Gastroesophageal sphincter (tissue), 4 donors: Measurements from ENCODE around the gene HCN4. TPM values are rescaled to one million over a fixed set of nuclear protein-coding genes. Genes with fewer than 3 reads are reported as not detected.
A peak's percentile ranks its signal among the peaks of the same experiment; 100 is the strongest.

Experiments used
- ATAC-seq: fragments of 150-250 bp; one replicate; pipeline ENCODE4 v1.9.1; 2016; ENCODE audit warnings: mild to moderate bottlenecking, moderate library complexity
- H3K27ac ChIP-seq, 4 donors: fragments of 200-600 bp; sonication (generic) in 3 of 4; 1 replicate in 3 of 4; 2 replicates in 1 of 4; pipeline ENCODE4 v1.5.1; 2016 to 2019
- H3K27me3 ChIP-seq: fragments of 200-600 bp; sonication (generic); one replicate; pipeline ENCODE4 v1.5.1; 2019
- H3K36me3 ChIP-seq, 2 donors: fragments of 200-600 bp; sonication (generic); one replicate each; pipeline ENCODE4 v1.5.1; 2019; ENCODE audit warnings: control low read depth in 1 of 2
- H3K4me1 ChIP-seq, 3 donors: fragments of 200-600 bp; sonication (generic); 1 replicate in 2 of 3; 2 replicates in 1 of 3; pipeline ENCODE4 v1.5.1; 2016 to 2019; ENCODE audit warnings: control low read depth in 2 of 3
- H3K4me3 ChIP-seq, 2 donors: fragments of 200-600 bp; sonication (generic); one replicate each; pipeline ENCODE4 v1.5.1; 2019; ENCODE audit warnings: mild to moderate bottlenecking in 1 of 2, moderate library complexity in 1 of 2
- H3K9me3 ChIP-seq, 3 donors: fragments of 200-600 bp; sonication (generic); one replicate each; pipeline ENCODE4 v1.5.1; 2017 to 2019; ENCODE audit warnings: control low read depth in 2 of 3
- CTCF ChIP-seq, 4 experiments: fragments of 200-600 bp in 2 of 4; fragments of 450-650 bp in 2 of 4; sonication (generic) in 1 of 4; IDR thresholded peaks; one replicate each; pipeline ENCODE4 v1.5.1; 2017 to 2019; ENCODE audit warnings: antibody characterized with exemption in 4 of 4, mild to moderate bottlenecking in 2 of 4, moderate library complexity in 2 of 4
- EP300 ChIP-seq: sonication (generic); formaldehyde crosslinking; IDR thresholded peaks from one replicate; pipeline ENCODE4 v1.6.1; 2017; ENCODE audit warnings: antibody characterized with exemption, mild to moderate bottlenecking
- POLR2A ChIP-seq, 2 donors: fragments of 450-650 bp; IDR thresholded peaks; one replicate each; pipeline ENCODE4 v1.6.1; 2017; ENCODE audit warnings: antibody characterized with exemption in 2 of 2, mild to moderate bottlenecking in 2 of 2, moderate library complexity in 1 of 2
- POLR2AphosphoS5 ChIP-seq: sonication (generic); formaldehyde crosslinking; IDR thresholded peaks from one replicate; pipeline ENCODE4 v1.6.1; 2017; ENCODE audit warnings: antibody characterized with exemption
- WGBS, 2 donors: methylation state at CpG; one replicate each; pipeline ENCODE4 v1.1.5; 2018; ENCODE audit warnings: low coverage in 1 of 2; 5-methylcytosine and 5-hydroxymethylcytosine counted together
- total RNA-seq, 4 donors: library from RNA; depleted of rRNA; stranded (reverse); fragments of >200 nt; gene quantifications; one replicate each; pipeline ENCODE4 v1.1.0, GENCODE V29; 2016

Gene HCN4
- total RNA-seq, 4 donors from 2014 or later, result 0.08 TPM; not detected in 3

GRCh38 chr15:73387507-73388255 lies 18.9 kb upstream of the HCN4 start:
- peaks cover 0 to 9% (median 0%) of the 10 kb centered on the region in 3 donors for H3K9me3 ChIP-seq
- no peaks in the 10 kb centered on the region for H3K4me1 ChIP-seq
- WGBS, 2 donors, result 57 to 58% methylated on average over 3 to 10 of the region's 12 CpGs
- TF ChIP-seq POLR2AphosphoS5 (no peak), POLR2A (IDR thresholded peaks at IDR 0.05) (no peak), EP300 (no peak), CTCF (IDR thresholded peaks at IDR 0.05) (no peak)
- no peaks in the 10 kb centered on the region for H3K36me3 ChIP-seq
- ATAC-seq, result peak; percentile 34
- peaks cover 58% of the 10 kb centered on the region for H3K27me3 ChIP-seq
- no peak overlapping the region for H3K27ac ChIP-seq
- H3K4me3 ChIP-seq, result no peak overlapping the region

GRCh38 chr15:73386886-73387506 lies 18.2 kb upstream of the HCN4 start:
- TF ChIP-seq POLR2A (IDR thresholded peaks at IDR 0.05) (no peak), CTCF (IDR thresholded peaks at IDR 0.05) (no peak), POLR2AphosphoS5 (no peak), EP300 (no peak)
- peaks cover 0 to 9% (median 0%) of the 10 kb centered on the region in 3 donors for H3K9me3 ChIP-seq

DNA sequence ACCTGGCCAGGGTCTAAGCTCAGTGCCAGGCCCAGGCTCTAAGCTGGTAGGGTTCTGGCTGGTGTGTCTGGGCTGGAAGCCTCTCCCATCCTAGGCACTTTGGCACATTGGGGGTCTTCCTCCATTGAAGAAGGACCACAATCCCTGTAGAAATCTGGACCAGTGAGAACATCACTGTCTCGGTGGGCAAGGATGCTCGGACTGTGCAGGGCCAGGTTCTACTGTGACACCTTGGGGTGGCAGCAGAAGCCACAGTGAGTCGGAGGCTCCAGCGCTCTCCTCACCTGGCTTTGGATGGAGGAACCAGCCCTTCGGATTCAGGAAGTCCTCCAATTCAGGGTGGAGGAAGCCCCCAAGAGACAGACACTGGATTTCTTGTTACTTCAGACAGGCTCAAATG lies 17.5 kb upstream of the HCN4 start:
- Histone ChIP-seq H3K4me1 (no peaks in the 10 kb centered on the region), H3K9me3 (peaks cover 0 to 11% (median 0%) of the 10 kb centered on the region in 3 donors), H3K36me3 (no peaks in the 10 kb centered on the region), H3K27ac (no peak overlapping the region), H3K27me3 (peaks cover 66% of the 10 kb centered on the region), H3K4me3 (no peak overlapping the region)
- no peak for ATAC-seq
- 79 to 93% methylated on average over 2 to 3 of the region's 5 CpGs for WGBS, 2 donors
- TF ChIP-seq CTCF (IDR thresholded peaks at IDR 0.05) (no peak), POLR2A (IDR thresholded peaks at IDR 0.05) (no peak), EP300 (no peak)

More at GRCh38 chr15:73386886-73387506, 18.2 kb upstream of the HCN4 start:
- Histone ChIP-seq H3K36me3 (no peaks in the 10 kb centered on the region), H3K27ac (no peak overlapping the region), H3K4me1 (no peaks in the 10 kb centered on the region), H3K4me3 (no peak overlapping the region), H3K27me3 (peaks cover 64% of the 10 kb centered on the region)
- WGBS, 2 donors, result 60 to 70% methylated on average over 4 to 7 of the region's 8 CpGs
- no peak for ATAC-seq

GRCh38 chr15:73385205-73385604 lies 16.4 kb upstream of the HCN4 start:
- H3K27ac ChIP-seq, result no peak overlapping the region
- 85 to 88% methylated on average over 6 to 9 of the region's 9 CpGs for WGBS, 2 donors
- TF ChIP-seq POLR2AphosphoS5 (no peak), CTCF (IDR thresholded peaks at IDR 0.05) (no peak)
- H3K27me3 ChIP-seq, result peaks cover 66% of the 10 kb centered on the region
- no peak for ATAC-seq
- H3K4me1 ChIP-seq, result no peaks in the 10 kb centered on the region
- H3K36me3 ChIP-seq, result no peaks in the 10 kb centered on the region
- no peak overlapping the region for H3K4me3 ChIP-seq
- peaks cover 0 to 21% (median 0%) of the 10 kb centered on the region in 3 donors for H3K9me3 ChIP-seq
